ENCODE data around the gene ITSN1.

DNA sequence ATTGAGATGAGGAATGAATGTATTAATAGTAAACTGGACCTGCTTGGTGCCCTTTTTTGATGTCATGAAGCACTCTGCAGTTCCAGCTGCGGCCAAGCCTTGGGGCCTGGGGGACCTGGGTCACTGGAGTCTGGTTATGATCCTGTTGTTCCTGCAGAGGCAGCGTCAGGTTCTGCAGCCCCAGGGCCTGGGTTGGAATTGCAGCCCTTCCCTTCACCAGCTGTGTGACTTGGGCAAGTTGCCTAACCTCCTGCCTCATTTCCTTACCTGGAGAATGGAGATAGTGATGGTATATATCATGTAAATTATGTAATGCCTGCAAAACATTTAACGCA is 282.4 kb downstream of the ITSN1 start:
- TF ChIP-seq, protein P1, sequence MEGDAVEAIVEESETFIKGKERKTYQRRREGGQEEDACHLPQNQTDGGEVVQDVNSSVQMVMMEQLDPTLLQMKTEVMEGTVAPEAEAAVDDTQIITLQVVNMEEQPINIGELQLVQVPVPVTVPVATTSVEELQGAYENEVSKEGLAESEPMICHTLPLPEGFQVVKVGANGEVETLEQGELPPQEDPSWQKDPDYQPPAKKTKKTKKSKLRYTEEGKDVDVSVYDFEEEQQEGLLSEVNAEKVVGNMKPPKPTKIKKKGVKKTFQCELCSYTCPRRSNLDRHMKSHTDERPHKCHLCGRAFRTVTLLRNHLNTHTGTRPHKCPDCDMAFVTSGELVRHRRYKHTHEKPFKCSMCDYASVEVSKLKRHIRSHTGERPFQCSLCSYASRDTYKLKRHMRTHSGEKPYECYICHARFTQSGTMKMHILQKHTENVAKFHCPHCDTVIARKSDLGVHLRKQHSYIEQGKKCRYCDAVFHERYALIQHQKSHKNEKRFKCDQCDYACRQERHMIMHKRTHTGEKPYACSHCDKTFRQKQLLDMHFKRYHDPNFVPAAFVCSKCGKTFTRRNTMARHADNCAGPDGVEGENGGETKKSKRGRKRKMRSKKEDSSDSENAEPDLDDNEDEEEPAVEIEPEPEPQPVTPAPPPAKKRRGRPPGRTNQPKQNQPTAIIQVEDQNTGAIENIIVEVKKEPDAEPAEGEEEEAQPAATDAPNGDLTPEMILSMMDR (IDR thresholded peaks at IDR 0.05): no peak
- TF ChIP-seq POLR2A (IDR thresholded peaks at IDR 0.05; ENCODE audit: low read depth) (no peak), EP300 (IDR thresholded peaks at IDR 0.05) (no peak)

All from esophagus muscularis mucosa (tissue), 4 donors.